HEK293T (cell line): ENCODE measurements around the gene ZNRF1.

Source experiments
- CTCF ChIA-PET: fragments of 350-600 bp; formaldehyde crosslinking; extraction: SDS; loops from one replicate; lab custom pipeline; 2021; ENCODE audit warnings: antibody characterized with exemption, inconsistent platforms; lab: Yijun Ruan, JAX
- POLR2A ChIA-PET: fragments of 350-600 bp; formaldehyde crosslinking; extraction: SDS; loops from one replicate; lab custom pipeline; 2020; ENCODE audit warnings: antibody characterized with exemption, inconsistent platforms; lab: Yijun Ruan, JAX
- DNase-seq: peaks from one replicate; pipeline ENCODE4 v3.0.0; 2012; ENCODE audit warnings: mixed read lengths; ENCODE audit errors: extremely low spot score
- ARNT ChIP-seq: fragments of 450-650 bp; IDR thresholded peaks from 2 replicates; pipeline ENCODE4 v1.6.1; 2017; ENCODE audit warnings: mild to moderate bottlenecking
- BHLHE40 ChIP-seq: fragments of 450-650 bp; IDR thresholded peaks from 2 replicates; pipeline ENCODE4 v1.6.1; 2016; ENCODE audit warnings: mild to moderate bottlenecking, moderate library complexity, borderline replicate concordance
- CTBP1 ChIP-seq: fragments of 450-650 bp; IDR thresholded peaks from 2 replicates; pipeline ENCODE4 v1.6.1; 2016; ENCODE audit warnings: borderline replicate concordance
- ELF4 ChIP-seq: fragments of 450-650 bp; IDR thresholded peaks from 2 replicates; pipeline ENCODE4 v1.6.1; 2017; ENCODE audit warnings: antibody characterized with exemption
- FOXA1 ChIP-seq: fragments of 450-650 bp; IDR thresholded peaks from 2 replicates; pipeline ENCODE4 v1.6.1; 2016; ENCODE audit warnings: mild to moderate bottlenecking
- FOXK2 ChIP-seq: fragments of 450-650 bp; IDR thresholded peaks from 2 replicates; pipeline ENCODE4 v1.6.1; 2016; ENCODE audit warnings: mild to moderate bottlenecking
- FOXM1 ChIP-seq: fragments of 450-650 bp; IDR thresholded peaks from 2 replicates; pipeline ENCODE4 v1.6.1; 2017; ENCODE audit warnings: mild to moderate bottlenecking, borderline replicate concordance
- HDGF ChIP-seq: fragments of 450-650 bp; IDR thresholded peaks from 2 replicates; pipeline ENCODE4 v1.6.1; 2017; ENCODE audit warnings: antibody characterized with exemption, borderline replicate concordance
- L3MBTL2 ChIP-seq: fragments of 450-650 bp; conservative IDR thresholded peaks from 2 replicates; pipeline ENCODE4 v1.6.1; 2016; ENCODE audit warnings: mild to moderate bottlenecking
- LEF1 ChIP-seq: fragments of 450-650 bp; IDR thresholded peaks from 2 replicates; pipeline ENCODE4 v1.6.1; 2017; ENCODE audit warnings: mild to moderate bottlenecking, borderline replicate concordance
- NFRKB ChIP-seq: fragments of 450-650 bp; IDR thresholded peaks from 2 replicates; pipeline ENCODE4 v1.6.1; 2016; ENCODE audit warnings: mild to moderate bottlenecking, moderate library complexity
- SP1 ChIP-seq: fragments of 450-650 bp; IDR thresholded peaks from 2 replicates; pipeline ENCODE4 v1.6.1; 2017
- SUZ12 ChIP-seq: fragments of 450-650 bp; IDR thresholded peaks from 2 replicates; pipeline ENCODE4 v1.6.1; 2016; ENCODE audit warnings: mild to moderate bottlenecking
- TARDBP ChIP-seq: fragments of 450-650 bp; IDR thresholded peaks from 2 replicates; pipeline ENCODE4 v1.6.1; 2016
- ZNF384 ChIP-seq: fragments of 450-650 bp; IDR thresholded peaks from 2 replicates; pipeline ENCODE4 v1.6.1; 2016
- TF ChIP-seq, protein P1 (sequence below): fragments of 450-650 bp; IDR thresholded peaks from 2 replicates; pipeline ENCODE4 v1.6.1; 2016

The ZNRF1 gene

DNA sequence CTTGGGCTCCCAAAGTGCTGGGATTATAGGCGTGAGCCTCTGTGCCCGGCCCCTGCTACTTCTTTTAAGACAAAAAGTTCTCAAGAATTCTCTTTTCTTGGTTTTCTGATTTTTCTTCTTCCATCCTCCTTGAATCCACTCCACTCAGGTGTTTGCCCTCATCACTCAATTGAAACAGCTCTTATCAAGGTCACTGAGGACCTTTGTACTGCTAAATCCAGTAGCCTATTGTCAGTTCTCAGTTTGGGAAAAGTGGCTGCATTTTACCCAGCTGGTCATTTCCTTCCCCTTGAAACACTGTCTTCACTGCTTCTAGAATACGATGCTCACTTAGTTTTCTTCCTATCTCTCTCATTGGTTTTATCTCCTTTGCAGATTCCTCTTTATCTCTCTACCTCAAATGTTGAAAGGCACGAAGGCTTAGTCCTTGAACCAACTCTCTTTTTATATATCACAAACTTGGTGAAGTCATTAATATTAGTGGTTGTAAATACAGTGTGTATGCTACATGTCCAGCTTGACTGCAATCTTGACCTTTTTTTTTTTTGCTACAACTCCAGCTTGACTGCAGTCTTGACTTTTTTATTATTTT lies 29.8 kb downstream of the ZNRF1 start:
- CTCF ChIA-PET, result no interaction called here
- TF ChIP-seq FOXM1 (no peak), CTBP1 (no peak), ZNF384 (no peak), BHLHE40 (no peak), NFRKB (no peak), SP1 (no peak)
- no peak for DNase-seq
- POLR2A ChIA-PET, result no interaction called here

DNA sequence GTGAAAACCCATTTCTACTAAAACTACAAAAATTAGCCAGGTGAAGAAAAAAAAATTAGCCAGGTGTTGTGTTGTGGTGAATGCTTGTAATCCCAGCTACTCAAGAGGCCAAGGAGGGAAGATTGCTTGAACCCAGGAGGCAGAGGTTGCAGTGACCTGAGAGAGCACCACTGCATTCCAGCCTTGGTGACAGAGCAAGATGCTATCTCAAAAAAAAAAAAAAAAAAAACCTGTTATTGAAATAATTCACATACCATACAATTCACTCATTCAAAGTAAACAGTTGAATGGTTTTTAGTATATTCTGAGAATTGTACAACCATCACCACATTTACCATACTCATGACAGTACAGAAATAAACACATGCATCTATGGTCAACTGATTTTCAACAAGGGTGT lies 31.0 kb downstream of the ZNRF1 start:
- CTCF ChIA-PET, result no interaction called here
- no peak for TF ChIP-seq BHLHE40

DNA sequence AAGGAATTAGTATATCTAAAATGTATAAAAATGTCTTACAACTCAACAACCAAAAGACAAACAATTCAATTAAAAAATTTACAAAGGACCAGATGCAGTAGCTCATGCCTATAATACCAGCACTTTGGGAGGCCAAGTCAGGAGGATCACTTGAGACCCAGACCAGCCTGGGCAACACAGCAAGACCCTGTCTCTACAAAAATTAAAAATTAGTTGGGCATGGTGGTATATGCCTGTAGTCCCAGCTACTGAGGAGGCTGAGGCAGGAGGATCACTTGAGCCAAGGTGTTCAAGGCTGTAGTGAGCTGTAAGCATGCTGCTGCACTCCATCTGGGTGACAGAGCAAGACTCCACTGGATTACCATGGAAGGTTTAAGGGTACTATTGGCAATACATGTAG lies 33.8 kb downstream of the ZNRF1 start:
- ChIA-PET CTCF (no interaction called here), POLR2A (no interaction called here)
- TF ChIP-seq TARDBP (no peak), NFRKB (no peak), LEF1 (no peak), FOXA1 (no peak), SUZ12 (no peak), BHLHE40 (no peak), L3MBTL2 (no peak), ELF4 (no peak)
- TF ChIP-seq, protein P1, sequence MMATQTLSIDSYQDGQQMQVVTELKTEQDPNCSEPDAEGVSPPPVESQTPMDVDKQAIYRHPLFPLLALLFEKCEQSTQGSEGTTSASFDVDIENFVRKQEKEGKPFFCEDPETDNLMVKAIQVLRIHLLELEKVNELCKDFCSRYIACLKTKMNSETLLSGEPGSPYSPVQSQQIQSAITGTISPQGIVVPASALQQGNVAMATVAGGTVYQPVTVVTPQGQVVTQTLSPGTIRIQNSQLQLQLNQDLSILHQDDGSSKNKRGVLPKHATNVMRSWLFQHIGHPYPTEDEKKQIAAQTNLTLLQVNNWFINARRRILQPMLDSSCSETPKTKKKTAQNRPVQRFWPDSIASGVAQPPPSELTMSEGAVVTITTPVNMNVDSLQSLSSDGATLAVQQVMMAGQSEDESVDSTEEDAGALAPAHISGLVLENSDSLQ, result no peak
- DNase-seq, result no peak

More for the DNA sequence above, 31.0 kb downstream of the ZNRF1 start:
- POLR2A ChIA-PET, result no interaction called here
- no peak for DNase-seq

DNA sequence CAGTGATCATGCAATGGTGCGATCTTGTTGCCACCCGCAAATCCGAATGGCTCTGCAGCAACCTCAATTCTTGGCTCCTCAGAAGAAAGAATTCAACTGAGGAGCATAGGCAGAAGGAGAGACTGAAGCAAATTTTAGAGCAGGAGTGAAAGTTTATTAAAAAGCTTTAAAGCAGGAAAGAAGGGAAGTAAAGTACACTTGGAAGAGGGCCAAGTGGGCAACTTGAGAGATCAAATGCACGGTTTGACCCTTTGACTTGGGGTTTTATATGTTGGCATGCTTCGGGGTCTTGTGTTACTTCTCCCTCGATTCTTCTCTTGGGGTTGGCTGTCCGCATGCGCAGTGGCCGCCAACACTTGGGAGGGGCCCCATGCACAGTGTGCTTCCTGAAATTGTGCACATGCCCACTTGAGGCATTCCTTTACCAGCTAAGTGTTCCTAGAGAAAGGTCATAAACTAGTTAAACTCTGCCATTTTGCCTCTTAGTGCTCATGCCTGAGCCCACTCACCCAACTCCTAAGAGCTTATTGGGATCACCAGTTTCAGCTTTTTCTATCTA lies 36.7 kb downstream of the ZNRF1 start:
- DNase-seq, result no peak
- ChIA-PET POLR2A (no interaction called here), CTCF (interaction anchor here (0.7 kb wide), 1 partner anchor 23 kb away, joined by 3 read pairs; no protein-coding TSS in a partner anchor)
- TF ChIP-seq FOXM1, result no peak
- no peak for TF ChIP-seq TARDBP
- TF ChIP-seq, protein P1, result no peak
- TF ChIP-seq ZNF384, result no peak
- no peak for TF ChIP-seq BHLHE40
- no peak for TF ChIP-seq FOXA1
- no peak for TF ChIP-seq NFRKB
- no peak for TF ChIP-seq LEF1
- TF ChIP-seq ARNT, result no peak

DNA sequence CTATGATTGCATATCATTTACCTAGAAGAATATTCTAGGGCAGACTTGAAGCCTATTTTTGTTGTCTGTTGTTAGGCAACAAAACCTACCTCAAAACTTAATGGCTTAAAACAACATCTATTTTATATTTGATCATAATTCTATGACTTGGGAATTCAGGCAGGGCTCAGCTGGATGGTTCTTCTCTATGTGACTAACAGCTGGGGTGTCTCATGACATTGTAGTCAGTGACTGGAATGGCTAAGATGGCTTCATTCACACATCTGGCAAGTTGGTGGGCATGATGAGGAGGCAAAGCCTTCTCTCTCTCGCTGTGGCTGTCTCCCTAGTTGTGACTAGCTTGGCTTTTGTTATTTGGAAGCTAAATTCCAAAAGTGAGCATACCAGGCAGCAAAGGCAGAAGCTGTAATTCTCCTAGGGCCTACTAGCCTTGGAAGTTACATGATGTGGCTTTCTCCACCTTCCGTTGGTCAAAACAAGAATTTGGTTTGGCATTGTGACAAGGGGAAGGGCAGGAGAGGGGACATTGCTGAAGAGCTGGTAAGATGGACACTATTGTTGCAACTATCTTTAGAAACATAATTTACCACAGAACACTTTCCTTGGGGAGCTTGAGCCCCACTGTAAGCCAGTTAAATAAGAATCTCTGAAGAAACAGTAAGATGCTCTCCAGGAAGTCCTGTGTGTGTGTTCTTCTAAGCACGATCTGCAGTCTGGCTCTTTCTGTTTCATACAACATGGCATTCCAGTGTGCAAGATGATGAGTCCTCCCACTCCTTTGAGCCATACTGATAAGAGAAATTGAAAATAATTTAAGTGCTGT lies 39.4 kb downstream of the ZNRF1 start:
- ChIA-PET POLR2A (no interaction called here), CTCF (interaction anchor here (0.6 kb wide), 1 partner anchor 73 kb away, joined by 3 read pairs; no protein-coding TSS in a partner anchor)
- TF ChIP-seq LEF1 (no peak), NFRKB (no peak), SUZ12 (no peak), ELF4 (no peak), BHLHE40 (no peak), FOXM1 (no peak), CTBP1 (no peak), ARNT (no peak), TARDBP (no peak), ZNF384 (no peak), FOXA1 (no peak), L3MBTL2 (no peak), FOXK2 (no peak), SP1 (no peak), HDGF (no peak)
- TF ChIP-seq, protein P1, result no peak
- no peak for DNase-seq

DNA sequence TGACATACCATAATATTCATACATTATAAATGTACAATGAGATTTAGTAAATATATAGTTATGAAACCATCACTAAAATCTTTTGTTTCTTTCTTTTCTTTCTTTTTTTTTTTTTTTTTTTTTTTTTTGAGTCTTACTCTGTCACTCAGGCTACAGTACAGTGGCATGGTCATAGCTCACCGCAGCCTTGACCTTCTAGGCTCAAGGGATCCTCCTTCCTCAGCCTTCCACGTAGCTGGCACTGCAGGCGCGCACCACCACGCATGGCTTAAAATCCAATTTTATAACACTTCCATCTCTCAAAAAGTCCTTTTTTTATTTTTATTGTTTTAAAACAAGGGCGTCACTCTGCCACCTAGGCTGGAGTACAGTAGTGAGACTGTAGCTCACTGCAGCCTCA lies 41.1 kb downstream of the ZNRF1 start:
- TF ChIP-seq HDGF (no peak), TARDBP (no peak), ELF4 (no peak), ZNF384 (no peak), CTBP1 (no peak), FOXK2 (no peak), FOXM1 (no peak), L3MBTL2 (no peak), ARNT (no peak), FOXA1 (no peak), BHLHE40 (no peak), SP1 (no peak)
- TF ChIP-seq, protein P1, result no peak
- ChIA-PET CTCF (interaction anchor here (0.7 kb wide), 1 partner anchor 25 kb away, joined by 9 read pairs; no protein-coding TSS in a partner anchor), POLR2A (no interaction called here)
- DNase-seq, result no peak
